Testis (tissue), 3 donors: Measurements from ENCODE around the gene CDC42. TPM values are rescaled to one million over a fixed set of nuclear protein-coding genes. Genes with fewer than 3 reads are reported as not detected.

Experiments
- DNase-seq: peaks from one replicate; pipeline ENCODE4 v3.0.0-alpha.2; 2019
- H3K27ac ChIP-seq, 2 donors: fragments of 200-600 bp; sonication (generic); one replicate each; pipeline ENCODE4 v1.5.1; 2019
- H3K27me3 ChIP-seq: fragments of 200-600 bp; sonication (generic); one replicate; pipeline ENCODE4 v1.5.1; 2019
- H3K36me3 ChIP-seq: fragments of 200-600 bp; sonication (generic); one replicate; pipeline ENCODE4 v1.5.1; 2017; ENCODE audit warnings: low read depth; ENCODE audit errors: missing control alignments
- H3K4me1 ChIP-seq: fragments of 200-600 bp; sonication (generic); one replicate; pipeline ENCODE4 v1.5.1; 2019
- H3K4me3 ChIP-seq, 2 donors: fragments of 200-600 bp; sonication (generic); one replicate each; pipeline ENCODE4 v1.5.1; 2017 to 2019
- H3K9me3 ChIP-seq: fragments of 200-600 bp; sonication (generic); one replicate; pipeline ENCODE4 v1.5.1; 2017
- POLR2A ChIP-seq: fragments of 450-650 bp; IDR thresholded peaks from one replicate; pipeline ENCODE4 v1.6.1; 2017; ENCODE audit warnings: antibody characterized with exemption, mild to moderate bottlenecking, moderate library complexity
- WGBS, 2 donors: methylation state at CpG; one replicate each; pipeline ENCODE4 v1.1.5; 2018; 5-methylcytosine and 5-hydroxymethylcytosine counted together
- intact Hi-C: fragments of 100-400 bp; cut with DNase I; formaldehyde crosslinking; loops from one replicate; pipeline ENCODE4 v1.15.1; 2023; ENCODE audit warnings: low total_unique reads
- polyA plus RNA-seq: library from polyadenylated mRNA; stranded (reverse); fragments of 350-450 nt; fragmentation: Illumina TruSeq; extraction: RNeasy Lipid Tissue Mini Kit (QIAGEN cat#74804); gene quantifications from one replicate; pipeline ENCODE4 v1.2.3, GENCODE V29; 2014; ENCODE audit warnings: low read depth, low replicate concordance; ENCODE audit not compliant: insufficient read depth
- total RNA-seq, 2 donors: library from RNA; depleted of rRNA; stranded (reverse); fragments of >200 nt; gene quantifications; one replicate each; pipeline ENCODE4 v1.2.3, GENCODE V29; 2016
- TF ChIP-seq, protein P1 (sequence below), 3 experiments: fragments of 450-650 bp in 2 of 3; fragments of 200-600 bp in 1 of 3; sonication (generic) in 1 of 3; IDR thresholded peaks; one replicate each; pipeline ENCODE4 v1.5.1; 2016 to 2019; ENCODE audit warnings: antibody characterized with exemption in 3 of 3, mild to moderate bottlenecking in 2 of 3, moderate library complexity in 1 of 3

Gene CDC42
- total and polyA plus RNA-seq, 3 donors from 2014 or later, result 139 to 152 (median 147) TPM

DNA sequence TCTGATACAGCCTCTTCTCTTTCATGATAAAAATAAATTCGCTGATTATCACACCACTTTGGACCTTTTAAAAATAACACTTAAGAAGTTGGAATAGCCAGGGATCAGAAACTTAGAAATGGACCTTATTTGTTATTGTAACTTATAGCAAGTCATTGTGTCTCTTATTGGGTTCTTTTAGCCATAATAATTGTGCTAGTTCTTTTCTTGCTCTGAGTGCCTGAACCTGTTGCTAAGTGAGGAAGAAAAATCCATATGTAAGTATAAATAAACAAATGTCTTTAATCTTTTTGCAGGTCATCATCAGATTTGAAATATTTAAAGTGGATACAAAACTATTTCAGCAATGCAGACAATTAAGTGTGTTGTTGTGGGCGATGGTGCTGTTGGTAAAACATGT lies 25.6 kb downstream of the CDC42 start:
- no peak for DNase-seq
- Histone ChIP-seq H3K27ac (no peak overlapping the region), H3K9me3 (no peaks in the 10 kb centered on the region), H3K36me3 (no peaks in the 10 kb centered on the region), H3K27me3 (no peaks in the 10 kb centered on the region), H3K4me3 (no peak overlapping the region), H3K4me1 (peaks cover 28% of the 10 kb centered on the region)
- TF ChIP-seq, protein P1, sequence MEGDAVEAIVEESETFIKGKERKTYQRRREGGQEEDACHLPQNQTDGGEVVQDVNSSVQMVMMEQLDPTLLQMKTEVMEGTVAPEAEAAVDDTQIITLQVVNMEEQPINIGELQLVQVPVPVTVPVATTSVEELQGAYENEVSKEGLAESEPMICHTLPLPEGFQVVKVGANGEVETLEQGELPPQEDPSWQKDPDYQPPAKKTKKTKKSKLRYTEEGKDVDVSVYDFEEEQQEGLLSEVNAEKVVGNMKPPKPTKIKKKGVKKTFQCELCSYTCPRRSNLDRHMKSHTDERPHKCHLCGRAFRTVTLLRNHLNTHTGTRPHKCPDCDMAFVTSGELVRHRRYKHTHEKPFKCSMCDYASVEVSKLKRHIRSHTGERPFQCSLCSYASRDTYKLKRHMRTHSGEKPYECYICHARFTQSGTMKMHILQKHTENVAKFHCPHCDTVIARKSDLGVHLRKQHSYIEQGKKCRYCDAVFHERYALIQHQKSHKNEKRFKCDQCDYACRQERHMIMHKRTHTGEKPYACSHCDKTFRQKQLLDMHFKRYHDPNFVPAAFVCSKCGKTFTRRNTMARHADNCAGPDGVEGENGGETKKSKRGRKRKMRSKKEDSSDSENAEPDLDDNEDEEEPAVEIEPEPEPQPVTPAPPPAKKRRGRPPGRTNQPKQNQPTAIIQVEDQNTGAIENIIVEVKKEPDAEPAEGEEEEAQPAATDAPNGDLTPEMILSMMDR (IDR thresholded peaks at IDR 0.05), result no peak
- TF ChIP-seq POLR2A, result no peak
- WGBS, 2 donors, result 67 to 78% methylated on average over 2 of the region's 2 CpGs
- intact Hi-C loops, result no loop called here

DNA sequence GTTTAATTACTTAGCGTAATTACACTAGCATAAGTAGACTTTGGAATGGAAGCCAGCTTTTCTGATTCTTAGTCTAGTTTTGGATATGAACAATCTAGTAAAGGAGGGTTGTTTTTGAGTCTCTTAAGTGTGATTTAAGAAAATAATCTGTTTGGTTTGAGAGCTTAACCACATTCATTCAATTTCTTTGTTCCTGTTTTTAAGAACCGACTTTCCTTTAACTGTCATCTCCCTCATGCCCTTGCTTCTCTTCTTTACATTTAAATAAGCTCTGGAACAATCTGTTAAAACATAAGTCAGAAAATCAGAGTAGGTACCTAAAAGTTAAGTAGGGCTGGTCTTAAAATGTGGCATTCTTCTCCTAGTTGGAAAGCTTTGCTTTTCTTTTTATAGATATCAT lies 27.7 kb downstream of the CDC42 start:
- TF ChIP-seq POLR2A, result no peak
- TF ChIP-seq, protein P1 (IDR thresholded peaks at IDR 0.05), result no peak
- Histone ChIP-seq H3K27ac (no peak overlapping the region), H3K4me3 (no peak overlapping the region), H3K4me1 (peaks cover 21% of the 10 kb centered on the region), H3K9me3 (no peaks in the 10 kb centered on the region), H3K27me3 (no peaks in the 10 kb centered on the region), H3K36me3 (no peaks in the 10 kb centered on the region)
- no peak for DNase-seq
- intact Hi-C loops, result no loop called here
- 79 to 89% methylated on average over 2 of the region's 2 CpGs for WGBS, 2 donors

DNA sequence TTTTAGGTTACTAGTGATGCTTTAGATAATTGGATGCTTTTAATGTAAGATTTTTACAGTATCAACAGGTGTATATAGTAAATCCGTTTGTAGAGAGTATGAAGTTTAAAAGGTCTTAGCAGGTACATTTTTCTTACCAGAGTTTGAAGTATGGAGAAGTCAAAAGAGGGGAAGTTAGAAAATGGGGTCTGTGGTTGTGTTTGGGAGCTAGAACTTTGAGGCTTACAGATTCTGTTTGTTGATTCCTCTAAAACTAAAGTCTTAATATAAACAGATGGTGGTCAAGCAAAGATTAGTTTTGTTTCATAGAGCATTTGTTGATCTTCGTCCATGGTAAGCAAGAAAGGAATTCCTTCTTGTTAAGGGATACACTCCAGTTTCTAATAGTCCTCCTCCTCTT lies 35.8 kb downstream of the CDC42 start:
- peaks cover 15% of the 10 kb centered on the region for H3K4me1 ChIP-seq
- 37 to 51% methylated on average over 2 of the region's 2 CpGs for WGBS, 2 donors
- no peaks in the 10 kb centered on the region for H3K36me3 ChIP-seq
- H3K9me3 ChIP-seq, result no peaks in the 10 kb centered on the region
- H3K4me3 ChIP-seq, result no peak overlapping the region
- no peaks in the 10 kb centered on the region for H3K27me3 ChIP-seq
- intact Hi-C loops, result no loop called here
- H3K27ac ChIP-seq, result no peak overlapping the region
- TF ChIP-seq, protein P1 (IDR thresholded peaks at IDR 0.05), result no peak
- no peak for TF ChIP-seq POLR2A
- no peak for DNase-seq

DNA sequence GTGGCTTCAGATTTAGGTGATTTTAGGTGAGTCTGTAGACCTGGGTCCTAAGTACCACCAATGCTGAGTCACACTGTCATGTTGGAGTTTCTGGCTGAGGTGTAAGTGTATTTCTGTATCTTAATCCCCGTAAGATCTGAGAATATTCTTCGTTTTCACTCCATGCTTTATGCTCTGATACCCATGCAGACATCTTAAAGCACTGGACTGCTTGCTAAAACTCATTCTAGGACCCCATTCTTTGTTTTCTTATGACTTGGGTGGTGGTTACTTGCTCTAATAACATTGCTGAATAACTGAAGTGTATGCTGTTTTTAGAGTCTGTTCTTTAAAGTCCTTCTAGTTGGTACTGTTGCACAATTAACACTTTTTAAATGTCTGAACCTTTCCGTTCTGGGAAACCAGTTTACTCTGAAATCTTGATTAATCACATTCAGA lies 36.6 kb downstream of the CDC42 start:
- intact Hi-C loops, result no loop called here
- TF ChIP-seq POLR2A, result no peak
- H3K27me3 ChIP-seq, result no peaks in the 10 kb centered on the region
- no peak overlapping the region for H3K27ac ChIP-seq
- no peaks in the 10 kb centered on the region for H3K36me3 ChIP-seq
- peaks cover 15% of the 10 kb centered on the region for H3K4me1 ChIP-seq
- H3K4me3 ChIP-seq, result no peak overlapping the region
- no peak for DNase-seq
- H3K9me3 ChIP-seq, result no peaks in the 10 kb centered on the region
- WGBS, 2 donors, result 74 to 76% methylated on average over 3 of the region's 3 CpGs

DNA sequence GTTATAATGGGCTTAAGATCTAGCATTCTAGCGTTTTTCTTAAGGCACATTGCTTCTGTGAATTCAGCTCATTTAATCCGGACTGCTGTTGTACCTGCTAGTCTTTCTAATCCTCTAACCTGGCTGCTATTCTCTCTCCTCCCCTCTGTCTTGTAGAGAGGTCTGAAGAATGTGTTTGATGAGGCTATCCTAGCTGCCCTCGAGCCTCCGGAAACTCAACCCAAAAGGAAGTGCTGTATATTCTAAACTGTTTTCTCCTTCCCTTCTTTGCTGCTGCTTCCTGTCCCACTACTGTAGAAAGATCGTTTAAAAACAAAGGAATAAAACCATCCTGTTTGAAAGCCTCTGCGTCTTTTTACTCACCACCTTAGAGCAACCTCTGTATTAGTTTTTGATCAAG lies 37.3 kb downstream of the CDC42 start:
- H3K36me3 ChIP-seq, result no peaks in the 10 kb centered on the region
- peaks cover 15% of the 10 kb centered on the region for H3K4me1 ChIP-seq
- no peak for DNase-seq
- intact Hi-C loops, result no loop called here
- no peaks in the 10 kb centered on the region for H3K27me3 ChIP-seq
- no peak overlapping the region for H3K4me3 ChIP-seq
- TF ChIP-seq POLR2A, result no peak
- TF ChIP-seq, protein P1 (IDR thresholded peaks at IDR 0.05), result no peak
- H3K9me3 ChIP-seq, result no peaks in the 10 kb centered on the region
- 35 to 44% methylated on average over 6 of the region's 6 CpGs for WGBS, 2 donors
- H3K27ac ChIP-seq, result no peak overlapping the region
